Pancreas (tissue), 10 donors: ENCODE measurements around the gene TSPAN4. TPM values are rescaled to one million over a fixed set of nuclear protein-coding genes. Genes with fewer than 3 reads are reported as not detected.

Experiments
- ATAC-seq, 4 donors: fragments of 200-7000 bp; cut with Tn5 transposase; one replicate each; pipeline versions ENCODE4 v1.8.0 to v1.9.1; 2020; ENCODE audit warnings: mild to moderate bottlenecking in 4 of 4, moderate library complexity in 4 of 4
- DNase-seq, 6 donors: peaks; one replicate each; pipeline ENCODE4 v3.0.0-alpha.2; 2020
- FAIRE-seq: peaks from 2 replicates; lab custom pipeline; 2012; peaks lifted over from hg19 to GRCh38; lab: Jason Lieb, UNC
- H3K27ac ChIP-seq, 4 donors: fragments of 200-600 bp; sonication (generic); 1 replicate in 3 of 4; 2 replicates in 1 of 4; pipeline versions ENCODE4 v1.5.0 to v1.8.0; 2020
- H3K27me3 ChIP-seq, 4 donors: fragments of 200-600 bp; one replicate each; pipeline ENCODE4 v1.8.0; 2021
- H3K36me3 ChIP-seq, 3 donors: fragments of 200-600 bp; sonication (generic) in 1 of 3; one replicate each; pipeline versions ENCODE4 v1.5.0 to v1.8.0; 2020 to 2021
- H3K4me1 ChIP-seq, 3 donors: fragments of 200-600 bp; one replicate each; pipeline ENCODE4 v1.8.0; 2021
- H3K4me3 ChIP-seq, 4 donors: fragments of 200-600 bp; sonication (generic) in 2 of 4; one replicate each; pipeline versions ENCODE4 v1.5.0 to v1.8.0; 2020 to 2021
- H3K9me3 ChIP-seq, 4 donors: fragments of 200-600 bp; one replicate each; pipeline ENCODE4 v1.8.0; 2021
- WGBS, 2 donors: extraction: QIAGEN DNeasy Blood & Tissue Kit; methylation state at CpG; one replicate each; pipeline ENCODE4 v1.1.7; 2013; 5-methylcytosine and 5-hydroxymethylcytosine counted together
- intact Hi-C, 3 donors: fragments of 100-400 bp; cut with DNase I; formaldehyde crosslinking; loops; one replicate each; pipeline versions ENCODE4 v1.11.1 to v1.14.2; 2022
- polyA plus RNA-seq, 2 donors: library from polyadenylated mRNA; stranded (reverse); fragments of 200-250 nt; gene quantifications; one replicate each; pipeline ENCODE4 v1.2.3, GENCODE V29; 2013
- total RNA-seq, 6 donors: library from RNA; stranded (reverse); fragmentation: NEBNext Ultra II Directional in 4 of 6; extraction: Animal tissue kit (Norgen Biotek cat#: 25700) in 4 of 6; gene quantifications; one replicate each; pipeline versions ENCODE4 v1.2.1 to v1.2.4, GENCODE V29; 2021 to 2023
- TF ChIP-seq, protein P1 (sequence below), 4 donors: fragments of 200-600 bp; sonication (generic) in 3 of 4; IDR thresholded peaks; one replicate each; pipeline versions ENCODE4 v1.5.0 to v1.8.0; 2021; ENCODE audit warnings: antibody characterized with exemption in 4 of 4
- donor health status: healthy with polysubstance abuse.
- donor health status: DM: no; HTN: no; CAD: no; lungs with moderate emphysema.
- donor health status: DM: no; HTN: no; CAD: no.
- donor health status: control.
- donor health status: control.
- donor health status: Bipolar disorder and iron deficiency.
- donor health status: DM: yes; HTN: yes; CAD: no.
- donor health status: DM: no; HTN: no; CAD: no.
- donor health status: DM: no; HTN: no; CAD: no.
- donor health status: DM: yes; HTN: yes; CAD: no.

TSPAN4 gene
- total and polyA plus RNA-seq, 8 donors = 15.3 to 67.2 (median 20.3) TPM

- H3K4me3 ChIP-seq = no peak overlapping the region
- no peaks in the 10 kb centered on the region for H3K27me3 ChIP-seq
- no peak for ATAC-seq
- no peak overlapping the region for H3K27ac ChIP-seq
- intact Hi-C loops = no loop called here
- peaks cover 0 to 5% (median 0%) of the 10 kb centered on the region in 3 donors for H3K36me3 ChIP-seq
- 85 to 92% methylated on average over 8 of the region's 8 CpGs for WGBS, 2 donors
- no peaks in the 10 kb centered on the region for H3K4me1 ChIP-seq
- no peaks in the 10 kb centered on the region for H3K9me3 ChIP-seq
- TF ChIP-seq, protein P1, sequence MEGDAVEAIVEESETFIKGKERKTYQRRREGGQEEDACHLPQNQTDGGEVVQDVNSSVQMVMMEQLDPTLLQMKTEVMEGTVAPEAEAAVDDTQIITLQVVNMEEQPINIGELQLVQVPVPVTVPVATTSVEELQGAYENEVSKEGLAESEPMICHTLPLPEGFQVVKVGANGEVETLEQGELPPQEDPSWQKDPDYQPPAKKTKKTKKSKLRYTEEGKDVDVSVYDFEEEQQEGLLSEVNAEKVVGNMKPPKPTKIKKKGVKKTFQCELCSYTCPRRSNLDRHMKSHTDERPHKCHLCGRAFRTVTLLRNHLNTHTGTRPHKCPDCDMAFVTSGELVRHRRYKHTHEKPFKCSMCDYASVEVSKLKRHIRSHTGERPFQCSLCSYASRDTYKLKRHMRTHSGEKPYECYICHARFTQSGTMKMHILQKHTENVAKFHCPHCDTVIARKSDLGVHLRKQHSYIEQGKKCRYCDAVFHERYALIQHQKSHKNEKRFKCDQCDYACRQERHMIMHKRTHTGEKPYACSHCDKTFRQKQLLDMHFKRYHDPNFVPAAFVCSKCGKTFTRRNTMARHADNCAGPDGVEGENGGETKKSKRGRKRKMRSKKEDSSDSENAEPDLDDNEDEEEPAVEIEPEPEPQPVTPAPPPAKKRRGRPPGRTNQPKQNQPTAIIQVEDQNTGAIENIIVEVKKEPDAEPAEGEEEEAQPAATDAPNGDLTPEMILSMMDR (IDR thresholded peaks at IDR 0.05) = no peak
- FAIRE-seq = no peak
- DNase-seq = no peak
Measured at GRCh38 chr11:870418-870817, 27.8 kb downstream of the TSPAN4 start.

- H3K36me3 ChIP-seq = peaks cover 0 to 5% (median 0%) of the 10 kb centered on the region in 3 donors
- no peak for ATAC-seq
Measured at GRCh38 chr11:871472-871871, 28.8 kb downstream of the TSPAN4 start.

GRCh38 chr11:872799-873198 is 30.1 kb downstream of the TSPAN4 start:
- Histone ChIP-seq H3K27me3 (no peaks in the 10 kb centered on the region), H3K4me3 (no peak overlapping the region), H3K9me3 (no peaks in the 10 kb centered on the region), H3K4me1 (peaks cover 0 to 4% (median 0%) of the 10 kb centered on the region in 3 donors), H3K27ac (no peak overlapping the region), H3K36me3 (no peaks in the 10 kb centered on the region)
- DNase-seq = no peak
- intact Hi-C loops = no loop called here
- ATAC-seq = no peak
- FAIRE-seq = no peak
- WGBS, 2 donors = 91% methylated on average over 9 of the region's 9 CpGs
- TF ChIP-seq, protein P1 (IDR thresholded peaks at IDR 0.05) = no peak

More at GRCh38 chr11:871472-871871, 28.8 kb downstream of the TSPAN4 start:
- no peaks in the 10 kb centered on the region for H3K4me1 ChIP-seq
- 79 to 80% methylated on average over 9 of the region's 9 CpGs for WGBS, 2 donors
- FAIRE-seq (no peak), DNase-seq (no peak)
- H3K9me3 ChIP-seq = no peaks in the 10 kb centered on the region
- no peak overlapping the region for H3K27ac ChIP-seq
- TF ChIP-seq, protein P1 (IDR thresholded peaks at IDR 0.05) = no peak
- no peaks in the 10 kb centered on the region for H3K27me3 ChIP-seq
- intact Hi-C loops = no loop called here
- H3K4me3 ChIP-seq = no peak overlapping the region

DNA sequence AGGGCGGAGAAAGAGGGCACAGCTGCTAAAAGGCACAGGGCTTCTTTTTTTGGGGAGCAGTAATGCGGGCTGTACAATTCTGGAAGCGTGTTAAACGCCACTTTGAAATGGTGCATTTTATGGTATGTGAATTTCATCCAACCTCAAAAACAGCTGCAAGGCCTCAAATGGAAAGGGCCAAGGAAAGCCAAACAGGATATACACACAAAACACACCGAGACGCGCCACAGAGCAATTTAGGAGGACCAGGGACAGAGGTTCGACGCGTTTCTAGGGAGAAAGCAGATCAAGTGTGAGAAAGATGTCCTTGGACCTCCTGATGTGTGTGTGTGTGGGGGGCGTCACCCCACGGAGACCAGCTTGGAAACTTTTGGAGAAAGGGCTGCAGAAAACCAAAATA is 31.1 kb downstream of the TSPAN4 start:
- no peak for DNase-seq
- TF ChIP-seq, protein P1 (IDR thresholded peaks at IDR 0.05) = no peak
- H3K27ac ChIP-seq = no peak overlapping the region
- H3K9me3 ChIP-seq = no peaks in the 10 kb centered on the region
- intact Hi-C loops = no loop called here
- no peaks in the 10 kb centered on the region for H3K36me3 ChIP-seq
- H3K4me1 ChIP-seq = peaks cover 0 to 4% (median 0%) of the 10 kb centered on the region in 3 donors
- no peaks in the 10 kb centered on the region for H3K27me3 ChIP-seq
- H3K4me3 ChIP-seq = no peak overlapping the region
- WGBS, 2 donors = 78 to 79% methylated on average over 12 of the region's 12 CpGs
- no peak for ATAC-seq
- FAIRE-seq = no peak

- DNase-seq (no peak), FAIRE-seq (no peak), ATAC-seq (no peak)
- H3K4me1 ChIP-seq = peaks cover 0 to 4% (median 0%) of the 10 kb centered on the region in 3 donors
- no peaks in the 10 kb centered on the region for H3K27me3 ChIP-seq
- WGBS, 2 donors = 91 to 93% methylated on average over 16 of the region's 16 CpGs
- TF ChIP-seq, protein P1 (IDR thresholded peaks at IDR 0.05) = no peak
- H3K9me3 ChIP-seq = no peaks in the 10 kb centered on the region
- intact Hi-C loops = no loop called here
- no peaks in the 10 kb centered on the region for H3K36me3 ChIP-seq
- H3K27ac ChIP-seq = no peak overlapping the region
- no peak overlapping the region for H3K4me3 ChIP-seq
Measured at GRCh38 chr11:875203-875602, 32.6 kb downstream of the TSPAN4 start.
